Adrenal gland (tissue), 12 donors: Measurements from ENCODE around the gene ERCC5. TPM values are rescaled to one million over a fixed set of nuclear protein-coding genes. Genes with fewer than 3 reads are reported as not detected.

ENCODE experiments used
- DNase-seq, 7 donors: peaks; one replicate each; pipeline ENCODE4 v3.0.0-alpha.2; 2019 to 2020
- H3K27ac ChIP-seq, 5 donors: fragments of 200-600 bp; sonication (generic) in 4 of 5; 1 replicate in 3 of 5; 2 replicates in 2 of 5; pipeline versions ENCODE4 v1.5.1 to v1.8.0; 2016 to 2020; ENCODE audit warnings: mild to moderate bottlenecking in 1 of 5
- H3K27me3 ChIP-seq: fragments of 200-600 bp; 2 replicates; pipeline ENCODE4 v1.8.0; 2021
- H3K36me3 ChIP-seq, 2 donors: fragments of 200-600 bp; replicated peaks in 1 of 2; 1 replicate in 1 of 2; 2 replicates in 1 of 2; pipeline versions ENCODE4 v1.5.1 to v1.8.0; 2018 to 2022
- H3K4me1 ChIP-seq, 2 donors: fragments of 200-600 bp; replicated peaks in 1 of 2; 1 replicate in 1 of 2; 2 replicates in 1 of 2; pipeline versions ENCODE4 v1.5.1 to v1.8.0; 2018 to 2021
- H3K4me3 ChIP-seq, 4 donors: fragments of 200-600 bp; sonication (generic) in 3 of 4; one replicate each; pipeline ENCODE4 v1.5.1; 2016 to 2018
- H3K9me3 ChIP-seq, 3 donors: fragments of 200-600 bp; sonication (generic) in 1 of 3; replicated peaks in 1 of 3; 1 replicate in 2 of 3; 2 replicates in 1 of 3; pipeline versions ENCODE4 v1.5.1 to v1.8.0; 2016 to 2021
- CTCF ChIP-seq, 6 experiments: fragments of 450-650 bp in 4 of 6; fragments of 200-600 bp in 2 of 6; sonication (generic) in 1 of 6; IDR thresholded peaks; 1 replicate in 5 of 6; 2 replicates in 1 of 6; pipeline versions ENCODE4 v1.5.1 to v1.8.0; 2016 to 2021; ENCODE audit warnings: antibody characterized with exemption in 6 of 6, mild to moderate bottlenecking in 2 of 6, moderate library complexity in 1 of 6
- POLR2A ChIP-seq, 2 donors: fragments of 450-650 bp; IDR thresholded peaks; one replicate each; pipeline ENCODE4 v1.6.1; 2017; ENCODE audit warnings: antibody characterized with exemption in 2 of 2, mild to moderate bottlenecking in 2 of 2, moderate library complexity in 1 of 2
- WGBS, 4 donors: extraction: QIAGEN DNeasy Blood & Tissue Kit in 2 of 4; methylation state at CpG; one replicate each; pipeline versions ENCODE4 v1.1.5 to v1.1.7; 2013 to 2017; 5-methylcytosine and 5-hydroxymethylcytosine counted together
- intact Hi-C, 2 donors: fragments of 100-400 bp; cut with DNase I; formaldehyde crosslinking; loops; one replicate each; pipeline versions ENCODE4 v1.14.1 to v1.15.0; 2022 to 2023
- polyA plus RNA-seq, 3 donors: library from polyadenylated mRNA; stranded (reverse); fragments of 200-250 nt in 2 of 3; fragments of 350-450 nt in 1 of 3; fragmentation: Illumina TruSeq in 1 of 3; extraction: RNeasy Lipid Tissue Mini Kit (QIAGEN cat#74804) in 1 of 3; gene quantifications; one replicate each; pipeline ENCODE4 v1.2.3, GENCODE V29; 2013 to 2014
- total RNA-seq, 9 donors: library from RNA; depleted of rRNA in 4 of 9; stranded (reverse); fragments of >200 nt in 4 of 9; fragments of 120-200 nt in 1 of 9; fragmentation: NEBNext Ultra II Directional in 1 of 9; extraction: Animal tissue kit (Norgen Biotek cat#: 25700) in 1 of 9; gene quantifications; one replicate each; pipeline versions ENCODE4 v1.1.0 to v1.2.4, GENCODE V29; 2013 to 2023
- donor health status: healthy with polysubstance abuse.
- donor health status: Bipolar disorder and iron deficiency.
- donor health status: DM: yes; HTN: yes; CAD: no.
- donor health status: DM: no; HTN: no; CAD: no.
- donor health status: DM: no; HTN: no; CAD: no.
- donor health status: DM: yes; HTN: yes; CAD: no.

Gene ERCC5
- total and polyA plus RNA-seq, 12 donors, result 37.8 to 185 (median 64.6) TPM

- Histone ChIP-seq H3K9me3 (no peaks in the 10 kb centered on the region), H3K4me3 (no peak overlapping the region), H3K4me1 (peaks cover 4 to 23% of the 10 kb centered on the region in 2 donors), H3K36me3 (peaks cover 0 to 19% of the 10 kb centered on the region in 2 donors), H3K27me3 (no peaks in the 10 kb centered on the region), H3K27ac (no peak overlapping the region)
- intact Hi-C loops, result loop anchor here (5.0 kb wide), 2 partner anchors 252 to 257 kb away; partner anchors contain the start of gene TPP2 (in 1 of the 2)
- WGBS, 4 donors, result 89 to 95% (median 91%) methylated on average over 6 of the region's 6 CpGs
- DNase-seq, result no peak
- TF ChIP-seq POLR2A (IDR thresholded peaks at IDR 0.05) (no peak), CTCF (IDR thresholded peaks at IDR 0.05) (no peak)
These were observed 3.1 kb downstream of the ERCC5 start for GRCh38 chr13:102848956-102849355.

GRCh38 chr13:102852556-102852955 lies 6.7 kb downstream of the ERCC5 start:
- Histone ChIP-seq H3K36me3 (peaks cover 0 to 50% of the 10 kb centered on the region in 2 donors), H3K4me1 (peaks cover 0 to 10% of the 10 kb centered on the region in 2 donors), H3K27ac (no peak overlapping the region), H3K9me3 (no peaks in the 10 kb centered on the region), H3K27me3 (no peaks in the 10 kb centered on the region), H3K4me3 (no peak overlapping the region)
- no peak for TF ChIP-seq CTCF (IDR thresholded peaks at IDR 0.05)
- no peak for TF ChIP-seq POLR2A (IDR thresholded peaks at IDR 0.05)
- DNase-seq, result no peak
- intact Hi-C loops, result no loop called here
- whole genome bisulfite sequencing, 4 donors, result 90 to 97% (median 91%) methylated on average over 3 of the region's 3 CpGs

GRCh38 chr13:102854675-102855074 lies 8.8 kb downstream of the ERCC5 start:
- no peak for DNase-seq
- no peak overlapping the region for H3K27ac ChIP-seq
- no peak overlapping the region for H3K4me3 ChIP-seq
- 76 to 81% (median 79%) methylated on average over 7 of the region's 7 CpGs for WGBS, 4 donors
- TF ChIP-seq CTCF (IDR thresholded peaks at IDR 0.05) (no peak), POLR2A (IDR thresholded peaks at IDR 0.05) (no peak)
- no peaks in the 10 kb centered on the region for H3K27me3 ChIP-seq
- intact Hi-C loops, result no loop called here
- H3K4me1 ChIP-seq, result no peaks in the 10 kb centered on the region
- H3K9me3 ChIP-seq, result no peaks in the 10 kb centered on the region
- H3K36me3 ChIP-seq, result peaks cover 0 to 67% of the 10 kb centered on the region in 2 donors

- no peaks in the 10 kb centered on the region for H3K9me3 ChIP-seq
- no peak for TF ChIP-seq POLR2A (IDR thresholded peaks at IDR 0.05)
- TF ChIP-seq CTCF (IDR thresholded peaks at IDR 0.05), result no peak
- peak in 6 of 7 donors; percentile 45 to 69 (median 60) for DNase-seq
- no peaks in the 10 kb centered on the region for H3K4me1 ChIP-seq
- H3K4me3 ChIP-seq, result no peak overlapping the region
- peaks cover 0 to 86% of the 10 kb centered on the region in 2 donors for H3K36me3 ChIP-seq
- no peak overlapping the region for H3K27ac ChIP-seq
- WGBS, 4 donors, result 25 to 45% (median 37%) methylated on average over 4 to 6 of the region's 6 CpGs
- intact Hi-C loops, result no loop called here
- no peaks in the 10 kb centered on the region for H3K27me3 ChIP-seq
These were observed 10.7 kb downstream of the ERCC5 start for GRCh38 chr13:102856557-102856956.
